ENCODE results near the gene CLDN10. TPM values are rescaled to one million over a fixed set of nuclear protein-coding genes. Genes with fewer than 3 reads are reported as not detected.

CLDN10 gene
- total RNA-seq, 1 donor from 2014 or later = not detected

GRCh38 chr13:95541911-95542474 lies 10.5 kb upstream of the CLDN10 start:
- Histone ChIP-seq H3K36me3 (no peaks in the 10 kb centered on the region), H3K4me3 (no peak overlapping the region), H3K27me3 (no peaks in the 10 kb centered on the region), H3K27ac (no peak overlapping the region), H3K4me1 (no peaks in the 10 kb centered on the region), H3K9me3 (no peaks in the 10 kb centered on the region)
- no peak for DNase-seq (ENCODE audit: extremely low spot score in 2 of 2)
- intact Hi-C loops (cut with DNase I) = no loop called here
- no peak for TF ChIP-seq POLR2AphosphoS5 (IDR thresholded peaks at IDR 0.05; ENCODE audit: insufficient read depth in 1 of 2, low read depth in 1 of 2)
- no peak for TF ChIP-seq POLR2A (IDR thresholded peaks at IDR 0.05)
- no peak for TF ChIP-seq CTCF (IDR thresholded peaks at IDR 0.05)

GRCh38 chr13:95544293-95544692 lies 8.2 kb upstream of the CLDN10 start:
- DNase-seq (ENCODE audit: extremely low spot score in 2 of 2) = no peak
- H3K4me3 ChIP-seq = no peak overlapping the region
- no peak for TF ChIP-seq POLR2AphosphoS5 (IDR thresholded peaks at IDR 0.05; ENCODE audit: insufficient read depth in 1 of 2, low read depth in 1 of 2)
- TF ChIP-seq POLR2A (IDR thresholded peaks at IDR 0.05) = no peak
- no peak for TF ChIP-seq CTCF (IDR thresholded peaks at IDR 0.05)
- H3K36me3 ChIP-seq = no peaks in the 10 kb centered on the region
- no peak overlapping the region for H3K27ac ChIP-seq
- no peaks in the 10 kb centered on the region for H3K4me1 ChIP-seq
- no peaks in the 10 kb centered on the region for H3K9me3 ChIP-seq
- H3K27me3 ChIP-seq = no peaks in the 10 kb centered on the region
- intact Hi-C loops (cut with DNase I) = no loop called here

GRCh38 chr13:95546919-95547318 lies 5.6 kb upstream of the CLDN10 start:
- TF ChIP-seq POLR2A (IDR thresholded peaks at IDR 0.05) = no peak
- no peak for TF ChIP-seq CTCF (IDR thresholded peaks at IDR 0.05)
- no peak for TF ChIP-seq POLR2AphosphoS5 (IDR thresholded peaks at IDR 0.05; ENCODE audit: insufficient read depth in 1 of 2, low read depth in 1 of 2)
- DNase-seq (ENCODE audit: extremely low spot score in 2 of 2) = no peak
- Histone ChIP-seq H3K4me3 (no peak overlapping the region), H3K36me3 (no peaks in the 10 kb centered on the region), H3K9me3 (no peaks in the 10 kb centered on the region), H3K4me1 (no peaks in the 10 kb centered on the region), H3K27me3 (no peaks in the 10 kb centered on the region), H3K27ac (no peak overlapping the region)
- intact Hi-C loops (cut with DNase I) = no loop called here

GRCh38 chr13:95547531-95548167 lies 4.9 kb upstream of the CLDN10 start:
- Histone ChIP-seq H3K36me3 (no peaks in the 10 kb centered on the region), H3K9me3 (no peaks in the 10 kb centered on the region), H3K4me1 (no peaks in the 10 kb centered on the region), H3K27me3 (peaks cover 6% of the 10 kb centered on the region), H3K4me3 (no peak overlapping the region), H3K27ac (no peak overlapping the region)
- no peak for DNase-seq (ENCODE audit: extremely low spot score in 2 of 2)
- no peak for TF ChIP-seq POLR2A (IDR thresholded peaks at IDR 0.05)
- no peak for TF ChIP-seq CTCF (IDR thresholded peaks at IDR 0.05)
- no peak for TF ChIP-seq POLR2AphosphoS5 (IDR thresholded peaks at IDR 0.05; ENCODE audit: insufficient read depth in 1 of 2, low read depth in 1 of 2)
- intact Hi-C loops (cut with DNase I) = no loop called here

- no peak overlapping the region for H3K4me3 ChIP-seq
- no peak for DNase-seq (ENCODE audit: extremely low spot score in 2 of 2)
- no peaks in the 10 kb centered on the region for H3K9me3 ChIP-seq
- H3K4me1 ChIP-seq = no peaks in the 10 kb centered on the region
- H3K36me3 ChIP-seq = no peaks in the 10 kb centered on the region
- H3K27me3 ChIP-seq = peaks cover 8% of the 10 kb centered on the region
- intact Hi-C loops (cut with DNase I) = no loop called here
- no peak overlapping the region for H3K27ac ChIP-seq
- TF ChIP-seq POLR2A (IDR thresholded peaks at IDR 0.05) = no peak
- no peak for TF ChIP-seq CTCF (IDR thresholded peaks at IDR 0.05)
- TF ChIP-seq POLR2AphosphoS5 (IDR thresholded peaks at IDR 0.05; ENCODE audit: insufficient read depth in 1 of 2, low read depth in 1 of 2) = no peak
Observed at GRCh38 chr13:95552208-95552538, 347 bp upstream of the CLDN10 start.

All from vagina (tissue), 2 donors.